ENCODE data around the gene YDJC.
"Not testable (repeated sequence)": the region's sequence is repeated elsewhere in the genome, so short reads cannot be mapped to it uniquely, and the experiment has no call there.

The YDJC gene

DNA sequence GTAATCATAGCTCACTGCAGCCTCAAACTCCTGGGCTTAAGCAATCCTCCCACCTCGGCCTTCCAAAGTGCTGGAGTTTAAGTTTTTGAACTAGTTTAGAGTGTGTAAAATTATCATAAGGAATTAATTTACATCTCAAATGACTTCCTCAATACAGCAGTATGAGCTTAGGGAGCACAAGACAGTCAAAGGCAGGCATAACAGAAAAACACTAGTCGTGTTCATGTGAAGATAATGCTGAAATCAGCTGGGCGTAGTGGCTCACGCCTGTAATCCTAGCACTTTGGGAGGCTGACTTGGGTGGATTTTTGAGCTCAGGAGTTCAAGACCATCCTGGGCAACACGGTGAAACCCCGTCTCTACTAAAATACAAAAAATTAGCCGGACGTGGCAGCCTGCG, 25.8 kb downstream of the YDJC start:
- no peak for DNase-seq

DNA sequence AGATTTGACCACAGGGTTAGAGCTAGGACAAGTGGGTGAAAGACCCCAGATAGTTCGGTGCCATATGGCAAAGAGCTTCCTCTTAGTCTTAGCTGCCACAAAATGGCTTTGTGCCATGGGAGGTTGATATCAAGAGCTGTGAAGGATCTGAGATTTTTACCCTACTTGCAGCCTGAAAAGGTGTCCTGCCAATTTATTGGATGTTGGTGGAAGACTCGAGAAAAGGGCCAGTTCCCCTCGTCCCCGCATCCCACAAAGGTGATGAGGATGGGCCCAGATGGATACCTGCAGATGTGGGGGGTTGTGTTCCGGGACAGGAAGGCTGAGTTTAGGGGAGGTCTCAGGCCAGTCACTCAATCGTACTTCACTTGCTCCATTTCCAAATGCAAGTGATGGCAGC, 27.2 kb downstream of the YDJC start:
- DNase-seq: no peak

DNA sequence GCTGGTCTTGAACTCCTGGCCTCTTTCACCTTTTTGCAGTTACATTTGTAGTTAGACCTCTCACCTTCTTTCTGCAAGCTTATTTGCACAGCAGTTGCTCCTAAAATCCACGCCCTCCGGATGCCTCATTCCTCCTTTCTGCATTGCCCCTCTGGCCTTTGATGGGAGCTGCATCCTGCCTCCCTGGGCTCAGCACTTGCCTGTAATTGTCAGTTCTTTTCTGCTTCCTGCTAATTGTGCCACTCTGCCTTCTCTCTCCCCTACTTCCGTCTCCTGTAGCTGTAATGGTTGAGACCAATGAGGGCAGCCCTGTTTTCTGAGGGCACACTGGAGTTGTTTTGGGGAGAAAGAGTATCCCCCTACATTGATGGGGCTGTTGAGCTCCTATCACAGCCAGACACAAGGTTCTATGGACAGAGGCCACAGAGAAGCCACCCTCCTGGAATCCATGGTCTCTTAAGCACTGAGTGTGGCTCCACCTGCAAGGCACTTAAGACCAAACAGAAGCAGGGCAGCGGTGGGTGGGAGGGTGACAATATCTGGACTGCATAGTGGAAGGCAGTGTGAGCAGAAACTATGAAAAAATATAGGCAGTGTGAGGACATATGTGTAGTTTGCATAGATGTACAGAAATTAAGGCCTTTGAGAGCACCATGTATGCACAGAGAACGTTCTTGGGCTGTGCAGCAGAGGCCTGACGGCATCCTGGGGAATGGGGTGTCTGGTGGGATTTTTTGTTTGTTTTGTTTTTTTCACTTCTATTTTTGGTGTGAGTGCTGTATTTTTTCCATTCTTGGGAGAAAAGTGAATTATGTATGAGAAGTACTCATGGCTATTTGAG, 30.5 kb downstream of the YDJC start:
- no peak for DNase-seq

DNA sequence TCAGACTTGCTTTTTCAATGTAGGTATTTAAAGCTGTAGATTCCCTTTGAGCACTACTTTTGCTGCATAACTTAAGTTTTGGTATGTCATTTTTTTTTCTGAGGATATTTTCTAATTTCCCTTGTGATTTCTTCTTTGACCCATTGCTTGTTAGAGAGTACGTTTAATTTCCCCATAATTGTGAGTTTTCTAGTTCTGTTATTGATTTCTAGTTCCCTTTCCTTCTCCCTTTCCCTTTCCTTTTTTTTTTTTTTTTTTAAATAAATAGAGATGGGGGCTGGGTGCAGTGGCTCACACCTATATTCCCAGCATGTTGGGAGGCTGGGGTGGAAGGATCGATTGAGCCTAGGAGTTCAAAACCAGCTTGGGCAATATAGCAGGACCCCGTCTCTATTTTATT, 31.5 kb downstream of the YDJC start:
- DNase-seq: no peak

DNA sequence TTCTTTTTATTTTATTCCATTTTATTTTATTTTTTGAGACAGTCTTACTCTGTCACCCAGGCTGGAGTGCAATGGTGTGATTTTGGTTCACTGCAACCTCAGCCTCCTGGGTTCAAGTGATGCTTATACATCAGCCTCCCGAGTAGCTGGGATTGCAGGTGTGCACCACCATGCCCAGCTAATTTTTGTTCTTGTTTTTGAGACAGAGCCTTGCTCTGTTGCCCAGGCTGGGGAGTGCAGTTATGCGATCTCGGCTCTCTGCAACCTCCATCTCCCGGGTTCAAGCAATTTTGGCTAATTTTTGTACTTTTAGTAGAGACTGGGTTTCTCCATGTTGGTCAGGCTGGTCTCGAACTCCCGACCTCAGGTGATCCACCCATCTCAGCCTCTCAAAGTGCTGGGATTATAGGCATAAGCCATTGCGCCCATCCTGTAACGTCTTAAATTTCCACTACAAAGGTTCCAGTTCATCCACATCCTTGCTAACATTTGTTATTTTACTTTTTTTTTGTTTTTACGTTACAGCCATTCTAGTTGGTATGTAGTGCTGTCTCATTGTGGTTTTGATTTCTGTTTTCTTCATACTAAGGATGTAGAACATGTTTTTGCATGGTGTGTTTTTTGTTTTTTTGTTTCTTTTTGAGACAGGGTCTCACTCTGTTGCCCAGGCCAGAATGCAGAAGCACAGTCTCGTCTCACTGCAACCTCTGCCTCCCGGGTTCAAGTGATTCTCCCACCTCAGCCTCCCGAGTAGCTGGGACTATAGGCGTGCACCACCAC, 33.3 kb downstream of the YDJC start:
- DNase-seq: not testable (repeated sequence)

DNA sequence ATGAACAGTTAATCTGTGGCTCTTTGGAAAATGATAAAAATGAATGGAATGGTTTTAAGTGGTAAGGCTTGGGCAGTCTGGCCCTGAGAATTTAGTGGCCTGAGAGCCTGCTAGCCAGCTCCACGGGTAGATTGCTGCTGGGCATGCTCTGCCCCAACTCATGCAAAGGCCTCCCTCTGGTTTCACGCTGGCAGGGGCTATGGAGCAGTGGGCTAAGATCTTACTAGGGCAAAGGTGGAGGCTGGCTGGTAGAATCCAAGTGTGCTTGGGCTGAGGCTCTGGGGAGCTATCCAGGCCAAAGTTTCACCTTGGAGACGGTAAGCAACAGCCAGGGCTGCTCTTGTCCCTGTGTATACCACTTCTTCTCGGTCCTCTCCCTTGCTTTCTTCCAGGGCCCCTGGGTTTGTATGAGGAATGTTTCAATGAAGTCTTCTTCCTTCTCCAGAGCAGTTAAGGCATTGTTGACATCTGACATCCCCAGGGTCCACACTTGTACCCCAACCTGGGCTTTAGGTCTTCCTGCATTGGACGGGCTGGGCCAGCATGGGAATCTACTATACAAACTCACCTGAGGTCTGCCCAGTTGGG, 34.9 kb downstream of the YDJC start:
- no peak for DNase-seq

DNA sequence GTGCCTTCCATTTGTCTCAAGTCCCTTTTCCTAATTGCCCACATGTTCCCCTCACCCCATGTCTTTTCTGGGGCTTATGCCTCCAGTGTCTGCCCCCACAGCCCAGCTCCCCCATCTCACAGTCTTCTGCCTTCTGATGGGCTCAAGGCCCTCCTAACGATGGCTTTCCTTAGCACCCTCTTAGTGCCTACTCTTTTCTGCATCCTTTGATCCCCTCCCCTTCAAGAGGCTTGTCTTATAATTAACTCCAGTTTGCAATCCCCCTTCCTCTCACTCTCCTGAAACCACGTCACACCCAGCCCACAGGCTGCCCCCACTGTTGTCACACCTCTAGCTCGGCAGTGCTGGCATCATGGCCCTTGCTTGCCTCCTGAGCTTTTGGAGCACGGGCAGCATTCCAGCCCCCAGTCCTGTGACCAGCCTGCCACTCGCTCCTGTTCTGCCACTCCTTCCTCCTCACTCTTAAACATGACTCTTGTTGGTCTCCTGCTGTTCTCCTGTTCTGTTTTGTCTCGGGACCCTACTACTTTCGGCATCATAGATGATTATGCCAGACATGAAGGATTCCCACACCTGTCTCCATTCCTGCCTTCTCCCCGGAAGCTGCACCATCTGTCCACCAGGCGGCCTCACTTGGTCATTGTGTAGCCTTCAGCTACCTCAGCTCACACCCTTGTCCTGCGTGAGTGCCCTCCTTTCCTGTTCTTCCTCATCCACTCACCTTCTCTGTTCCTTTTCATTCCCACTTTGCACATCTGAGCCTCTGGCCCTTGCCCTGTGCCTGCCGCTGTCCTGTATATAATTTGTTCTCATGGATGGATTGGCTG, 36.2 kb downstream of the YDJC start:
- no peak for DNase-seq

DNA sequence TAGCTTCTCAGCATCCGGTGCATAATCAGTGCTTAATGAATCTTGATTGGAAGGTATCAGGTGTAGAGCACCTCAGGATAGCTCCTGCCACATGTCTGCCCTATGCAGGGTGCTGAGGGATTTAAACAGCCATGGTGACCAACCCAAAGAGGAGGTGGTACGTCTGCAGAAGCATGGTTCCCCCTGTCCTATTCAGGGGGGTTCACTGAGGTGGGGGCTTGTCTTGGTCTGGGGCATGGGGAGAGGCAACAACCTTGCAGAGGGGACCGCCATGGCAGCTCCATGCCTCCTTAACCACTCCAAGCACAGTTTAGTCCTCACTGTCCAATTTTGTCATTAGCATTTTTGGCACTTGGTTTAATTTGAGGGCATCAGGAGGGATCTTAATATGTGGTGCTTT, 37.4 kb downstream of the YDJC start:
- DNase-seq: no peak

DNA sequence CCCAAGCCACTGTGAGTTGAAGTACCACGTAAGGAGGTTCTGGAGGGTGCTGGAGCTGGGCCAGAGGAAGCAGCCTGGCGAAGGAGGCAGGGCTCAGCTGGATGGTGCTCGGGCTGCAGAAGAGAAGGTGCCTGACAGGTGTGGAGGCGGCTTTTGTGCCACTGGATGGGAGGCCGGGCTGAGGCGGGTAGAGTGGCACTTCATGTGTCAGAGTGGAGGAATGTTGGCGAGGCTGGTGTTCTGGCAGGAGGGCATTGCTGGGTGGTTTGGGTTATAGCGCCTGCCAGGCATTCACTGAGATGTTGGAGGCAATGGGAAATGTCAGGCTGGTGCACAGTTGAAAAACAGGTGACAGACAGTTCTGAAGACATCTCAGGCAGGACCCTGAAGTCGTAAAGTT, 38.1 kb downstream of the YDJC start:
- no peak for DNase-seq

DNA sequence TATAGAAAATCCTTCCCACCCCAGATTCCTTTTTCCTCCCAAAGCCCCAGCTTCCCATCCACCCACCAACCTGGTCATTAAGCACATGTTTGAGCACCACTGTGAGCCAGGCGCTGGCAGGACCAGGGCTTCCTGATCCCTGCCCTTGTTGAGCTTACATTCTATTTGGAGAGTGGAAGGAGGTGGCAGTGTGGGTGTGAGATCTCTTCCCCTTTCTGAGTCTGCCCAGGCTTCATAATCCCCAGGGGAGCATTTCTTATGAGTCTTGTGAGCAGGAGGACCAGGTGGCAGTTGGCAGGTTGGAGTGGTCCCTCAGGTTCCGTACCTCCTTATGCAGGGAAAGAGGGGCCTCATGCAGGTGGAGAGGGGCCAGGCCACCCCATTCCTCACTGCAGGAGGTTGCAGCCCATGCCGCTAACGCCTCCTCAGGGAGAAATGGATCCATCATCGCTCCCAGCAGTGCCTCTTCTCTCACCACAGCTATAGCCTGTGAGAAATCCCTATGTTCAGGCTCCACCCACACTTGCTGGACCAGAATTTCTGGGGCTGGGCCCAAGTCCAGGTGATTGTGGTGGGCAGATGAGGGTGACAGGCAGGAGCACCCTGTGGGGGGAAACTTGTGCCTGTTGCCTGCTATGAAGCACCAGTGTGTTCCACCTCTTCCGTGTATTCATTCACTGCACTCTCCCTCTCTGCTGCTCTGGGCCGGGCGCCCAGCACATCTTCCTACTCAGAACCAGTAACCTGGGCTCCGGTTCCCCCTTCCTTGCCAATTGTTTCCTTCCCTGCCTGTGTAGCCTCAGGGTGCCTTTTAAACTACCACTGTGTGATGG, 38.8 kb downstream of the YDJC start:
- DNase-seq: no peak

DNA sequence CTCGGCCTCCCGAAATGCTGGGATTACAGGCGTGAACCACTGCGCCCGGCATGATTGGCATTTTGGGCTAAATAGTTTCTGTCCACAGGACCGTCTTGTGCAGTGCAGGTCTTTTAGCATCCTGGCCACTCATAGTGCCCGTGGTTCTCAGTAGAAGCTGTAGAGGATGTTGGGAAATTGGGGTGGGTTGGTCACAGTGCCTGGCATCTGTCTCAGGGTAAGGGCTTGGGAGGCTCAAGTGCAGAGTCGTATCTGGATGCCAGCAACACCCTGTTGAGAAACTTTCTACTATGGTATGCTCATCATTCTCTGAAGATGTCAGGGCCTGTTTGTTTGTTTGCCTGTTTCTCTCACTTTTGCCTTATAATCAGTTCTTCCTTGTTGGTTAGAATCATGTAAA, 40.4 kb downstream of the YDJC start:
- DNase-seq: no peak

DNA sequence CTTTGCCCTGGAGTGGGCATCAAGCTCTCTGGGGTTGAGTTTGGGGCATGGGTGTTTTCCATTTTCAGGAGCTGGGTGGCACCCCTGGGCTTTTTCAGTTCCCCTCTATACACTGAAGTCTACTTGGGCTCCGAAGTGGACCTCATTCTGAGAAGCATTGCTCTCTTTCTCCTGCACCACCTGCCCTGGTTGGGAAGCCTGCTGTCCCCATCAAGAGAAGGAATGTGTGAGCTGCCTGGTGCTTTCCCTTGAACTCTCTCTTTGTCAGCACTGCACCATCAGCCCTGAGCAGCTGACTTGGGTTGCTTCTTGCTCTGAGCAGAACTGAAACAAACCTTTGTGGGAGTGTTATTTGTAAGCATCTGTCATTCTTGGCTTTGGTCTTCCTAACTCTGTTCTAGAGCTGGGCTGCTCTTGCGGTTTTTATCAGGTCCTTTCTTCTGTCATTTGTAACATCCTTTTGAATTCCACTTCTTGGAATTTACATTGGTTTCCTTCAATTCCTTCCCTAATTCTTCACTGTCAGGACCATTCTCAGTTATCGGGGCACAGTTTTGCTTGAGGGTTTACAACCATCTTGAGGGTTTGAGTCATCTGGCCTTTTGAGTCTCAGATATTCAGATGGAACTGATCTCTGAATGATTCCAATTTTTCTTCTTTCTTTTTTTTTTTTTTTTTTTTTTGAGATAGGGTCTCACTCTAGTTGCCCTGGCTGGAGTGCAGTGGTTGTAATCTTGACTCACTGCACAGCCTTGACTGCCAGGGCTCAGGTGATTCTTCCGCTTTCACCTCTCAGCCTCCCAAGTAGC, 41.8 kb downstream of the YDJC start:
- DNase-seq: no peak

DNA sequence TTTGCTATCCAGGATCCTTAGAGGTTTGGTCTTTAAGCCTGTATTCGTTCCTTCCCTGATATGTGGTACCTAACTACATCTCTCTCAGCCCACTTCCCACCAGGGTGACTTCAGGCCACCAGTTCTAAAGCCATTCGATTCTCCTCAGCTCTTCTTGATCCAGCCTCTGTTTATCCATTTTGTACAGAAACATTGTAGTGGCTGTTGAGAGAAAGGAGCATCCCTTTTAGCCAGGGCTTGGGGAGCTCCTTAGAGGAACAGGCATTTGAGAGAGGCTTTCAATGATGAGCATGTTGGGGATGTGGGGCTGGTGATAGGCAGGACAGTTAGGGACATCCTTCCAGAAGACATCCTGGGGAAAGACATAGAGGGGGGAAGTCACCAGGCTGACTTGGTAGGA, 44.4 kb downstream of the YDJC start:
- DNase-seq: no peak

DNA sequence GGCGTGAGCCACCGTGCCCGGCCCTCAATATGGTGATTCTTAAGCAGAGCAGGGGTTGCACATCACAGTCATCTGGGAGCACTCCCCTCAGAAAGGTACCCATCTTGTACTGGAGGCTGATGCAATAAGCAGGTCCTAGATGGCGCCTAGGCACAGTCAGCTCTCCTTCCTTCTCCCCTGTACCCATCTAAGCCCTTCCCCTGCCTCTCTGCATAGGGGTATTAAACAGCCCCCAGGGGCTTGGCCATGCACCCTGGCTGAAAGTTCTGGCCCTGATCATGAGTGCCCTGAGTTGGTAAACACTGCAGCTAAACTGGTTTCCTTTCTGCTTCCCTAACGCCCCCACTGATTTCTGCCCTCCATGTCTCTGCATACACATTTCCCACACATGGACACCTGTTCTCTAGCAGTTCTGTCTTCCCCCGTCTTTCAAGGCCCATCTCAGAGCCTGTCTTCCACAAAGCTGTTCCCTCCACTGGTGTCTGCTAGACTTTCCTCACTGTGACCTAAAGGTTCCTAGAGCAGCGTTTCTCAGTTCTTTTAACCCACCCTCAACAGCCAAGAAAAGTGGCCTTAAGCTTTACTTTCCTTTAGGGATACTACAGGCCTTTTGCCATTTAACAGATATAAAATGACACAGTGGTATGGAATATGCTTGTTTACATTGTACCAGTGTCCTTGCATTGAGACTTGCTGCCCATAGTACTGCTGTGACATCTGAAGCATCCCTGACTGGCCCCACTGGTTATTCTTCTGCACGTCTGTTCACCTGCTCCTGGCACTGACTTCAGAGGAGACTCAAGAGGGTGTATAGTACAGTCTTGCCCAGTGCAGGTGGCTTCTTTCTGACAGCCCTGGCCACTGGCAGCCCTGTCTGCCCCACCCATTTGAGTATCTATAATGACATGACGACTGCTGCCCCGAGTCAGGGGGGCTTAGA, 46.8 kb downstream of the YDJC start:
- no peak for DNase-seq

DNA sequence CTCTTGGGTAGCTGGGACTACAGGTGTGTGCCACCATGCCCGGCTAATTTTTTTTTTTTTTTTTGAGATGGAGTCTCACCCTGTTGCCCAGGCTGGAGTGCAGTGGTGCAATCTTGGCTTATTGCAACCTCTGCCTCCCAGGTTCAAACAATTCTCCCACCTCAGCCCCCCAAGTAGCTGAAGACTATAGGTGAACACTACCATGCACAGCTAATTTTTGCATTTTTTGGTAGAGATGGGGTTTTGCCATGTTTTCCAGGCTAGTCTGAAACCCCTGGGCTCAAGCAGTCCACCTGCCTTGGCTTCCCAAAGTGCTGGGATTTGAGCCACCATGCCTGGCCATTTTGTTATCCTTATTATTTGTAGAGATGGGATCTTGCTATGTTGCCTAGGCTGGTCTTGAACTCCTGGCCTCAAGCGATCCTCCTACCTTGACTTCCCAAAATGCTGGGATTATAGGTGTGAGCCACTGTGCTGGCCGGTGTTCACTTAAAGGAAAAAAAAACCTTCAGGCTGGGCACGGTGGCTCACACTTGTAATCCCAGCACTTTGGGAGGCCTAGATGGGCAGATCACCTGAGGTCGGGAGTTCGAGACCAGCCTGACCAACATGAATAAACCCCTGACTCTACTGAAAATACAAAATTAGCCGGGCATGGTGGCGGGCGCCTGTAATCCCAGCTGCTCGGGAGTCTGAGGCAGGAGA, 48.7 kb downstream of the YDJC start:
- DNase-seq: not testable (repeated sequence)

DNA sequence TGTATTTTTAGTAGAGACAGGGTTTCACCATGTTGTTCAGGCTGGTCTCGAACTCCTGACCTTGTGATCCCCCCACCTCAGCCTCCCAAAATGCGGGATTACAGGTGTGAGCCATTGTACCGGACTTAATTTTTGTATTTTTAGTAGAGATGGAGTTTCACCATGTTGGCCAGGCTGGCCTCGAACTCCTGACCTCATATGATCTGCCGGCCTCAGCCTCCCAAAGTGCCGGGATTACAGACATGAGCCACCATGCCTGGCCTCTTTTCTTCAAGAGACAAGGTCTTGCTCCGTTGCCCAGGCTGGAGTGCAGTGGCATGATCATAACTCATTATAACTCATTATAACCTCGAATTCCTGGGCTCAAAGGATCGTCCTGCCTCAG, 49.2 kb downstream of the YDJC start:
- not testable (repeated sequence) for DNase-seq

DNA sequence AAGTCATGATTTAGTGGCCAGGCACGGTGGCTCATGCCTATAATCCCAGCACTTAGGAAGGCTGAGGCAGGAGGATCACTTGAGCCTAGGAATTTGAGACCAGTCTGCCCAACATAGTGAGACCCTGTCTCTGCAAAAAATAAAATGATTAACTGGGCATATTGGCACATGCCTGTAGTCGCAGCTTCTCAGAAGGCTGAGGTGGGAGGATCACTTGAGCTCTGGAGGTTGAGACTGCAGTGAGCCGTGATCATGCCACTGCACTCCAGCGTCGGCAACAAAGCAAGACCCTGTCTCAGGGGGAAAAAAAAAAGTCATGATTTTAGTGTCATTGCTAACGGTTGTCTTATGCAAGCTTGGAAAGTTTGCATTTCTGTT, 50.4 kb downstream of the YDJC start:
- DNase-seq: no peak

Measured in NK-92 treated with Interleukin-12 subunit alpha and Interleukin-12 subunit beta, amount 100 ng/mL, for 24 hours (cell line).